GM12878 (cell line): Measurements from ENCODE around the gene SLX4IP. TPM values are rescaled to one million over a fixed set of nuclear protein-coding genes. Genes with fewer than 3 reads are reported as not detected.

Experiments used
- ASH2L ChIP-seq: fragments of 300-600, 200-600 bp; sonication (generic); IDR thresholded peaks from 2 replicates; pipeline ENCODE4 v1.6.1; 2017; ENCODE audit warnings: low read depth, mild to moderate bottlenecking, borderline replicate concordance
- BCL11A ChIP-seq: IDR thresholded peaks from 2 replicates; pipeline ENCODE4 v1.6.1; 2011; ENCODE audit warnings: low read depth, low read length
- CHD4 ChIP-seq: fragments of 200-600 bp; sonication (generic); IDR thresholded peaks from 2 replicates; pipeline ENCODE4 v1.6.1; 2016; ENCODE audit warnings: mild to moderate bottlenecking
- MEF2B ChIP-seq: fragments of 450-650 bp; IDR thresholded peaks from 2 replicates; pipeline ENCODE4 v1.6.1; 2018; ENCODE audit warnings: mild to moderate bottlenecking, moderate library complexity; ENCODE audit not compliant: partially characterized antibody, poor library complexity, severe bottlenecking
- NR2C2 ChIP-seq: IDR thresholded peaks from 2 replicates; pipeline ENCODE4 v1.6.1; 2011; ENCODE audit warnings: borderline replicate concordance, low read depth; ENCODE audit not compliant: control insufficient read depth, insufficient read length
- POLR2AphosphoS2 ChIP-seq: IDR thresholded peaks from 2 replicates; pipeline ENCODE4 v1.6.1; 2011; ENCODE audit warnings: low read depth, mild to moderate bottlenecking, low read length, improper control_type of control experiment, moderate library complexity
- RELB ChIP-seq: fragments of 450-650 bp; IDR thresholded peaks from 2 replicates; pipeline ENCODE4 v1.6.1; 2017; ENCODE audit warnings: low read depth, mild to moderate bottlenecking, moderate library complexity
- SREBF1 ChIP-seq: IDR thresholded peaks from 2 replicates; pipeline ENCODE4 v1.6.1; 2012; ENCODE audit warnings: mild to moderate bottlenecking, low read length
- SREBF2 ChIP-seq: IDR thresholded peaks from 2 replicates; pipeline ENCODE4 v1.6.1; 2012; ENCODE audit warnings: mild to moderate bottlenecking, low read length
- STAT1 ChIP-seq: fragments of 450-650 bp; conservative IDR thresholded peaks from 2 replicates; pipeline ENCODE4 v1.6.1; 2014; ENCODE audit warnings: antibody characterized with exemption, mild to moderate bottlenecking
- WRNIP1 ChIP-seq: IDR thresholded peaks from 2 replicates; pipeline ENCODE4 v1.6.1; 2011; ENCODE audit warnings: low read depth, low read length, improper control_type of control experiment, borderline replicate concordance
- ZBTB11 ChIP-seq: fragments of 450-650 bp; formaldehyde crosslinking; IDR thresholded peaks from 2 replicates; pipeline ENCODE4 v1.5.0; 2022; ENCODE audit warnings: mild to moderate bottlenecking, missing genetic modification characterization
- ZNF207 ChIP-seq: fragments of 450-650 bp; IDR thresholded peaks from 2 replicates; pipeline ENCODE4 v1.6.1; 2014; ENCODE audit warnings: antibody characterized with exemption, mild to moderate bottlenecking, borderline replicate concordance
- polyA plus RNA-seq, 11 experiments: library from polyadenylated mRNA; depleted of rRNA in 4 of 11; unstranded in 6 of 11; stranded (reverse) in 5 of 11; fragments of >200 nt; fragmentation: Nextera tagmentation in 4 of 11; fragmentation: Illumina TruSeq in 1 of 11; extraction: Ambion mirVana in 4 of 11; extraction: Trizol in 1 of 11; gene quantifications; 1 replicate in 1 of 11; 2 replicates in 10 of 11; pipeline versions ENCODE4 v1.2.1 to v1.2.3, GENCODE V29; 2011 to 2016; ENCODE audit warnings: inconsistent platforms in 2 of 11, missing spikeins in 2 of 11, low read depth in 1 of 11
- total RNA-seq, 4 experiments: library from RNA; depleted of rRNA in 3 of 4; stranded (reverse); fragments of >200 nt in 3 of 4; fragmentation: Illumina TruSeq in 1 of 4; extraction: Trizol in 1 of 4; gene quantifications; 2 replicates each; pipeline versions ENCODE4 v1.2.1 to v1.2.3, GENCODE V29; 2013 to 2021
- TF ChIP-seq, protein P1 (sequence below): fragments of 450-650 bp; conservative IDR thresholded peaks from 2 replicates; pipeline ENCODE4 v1.6.1; 2017; ENCODE audit warnings: mild to moderate bottlenecking, moderate library complexity
- TF ChIP-seq, protein P2 (sequence below): fragments of 450-650 bp; IDR thresholded peaks from 2 replicates; pipeline ENCODE4 v1.6.1; 2017; ENCODE audit warnings: mild to moderate bottlenecking, moderate library complexity
- TF ChIP-seq, protein P3 (sequence below): fragments of 450-650 bp; IDR thresholded peaks from 2 replicates; pipeline ENCODE4 v1.6.1; 2014; ENCODE audit warnings: mild to moderate bottlenecking

The SLX4IP gene
- total and polyA plus RNA-seq, 10 of the 15 experiments (the other 5 are each of a cell fraction or from before 2014, with no cell fraction given), result 2.2 to 11.0 (median 6.3) TPM

GRCh38 chr20:10551732-10552724 lies 116.9 kb downstream of the SLX4IP start (continued):
- TF ChIP-seq, protein P1, sequence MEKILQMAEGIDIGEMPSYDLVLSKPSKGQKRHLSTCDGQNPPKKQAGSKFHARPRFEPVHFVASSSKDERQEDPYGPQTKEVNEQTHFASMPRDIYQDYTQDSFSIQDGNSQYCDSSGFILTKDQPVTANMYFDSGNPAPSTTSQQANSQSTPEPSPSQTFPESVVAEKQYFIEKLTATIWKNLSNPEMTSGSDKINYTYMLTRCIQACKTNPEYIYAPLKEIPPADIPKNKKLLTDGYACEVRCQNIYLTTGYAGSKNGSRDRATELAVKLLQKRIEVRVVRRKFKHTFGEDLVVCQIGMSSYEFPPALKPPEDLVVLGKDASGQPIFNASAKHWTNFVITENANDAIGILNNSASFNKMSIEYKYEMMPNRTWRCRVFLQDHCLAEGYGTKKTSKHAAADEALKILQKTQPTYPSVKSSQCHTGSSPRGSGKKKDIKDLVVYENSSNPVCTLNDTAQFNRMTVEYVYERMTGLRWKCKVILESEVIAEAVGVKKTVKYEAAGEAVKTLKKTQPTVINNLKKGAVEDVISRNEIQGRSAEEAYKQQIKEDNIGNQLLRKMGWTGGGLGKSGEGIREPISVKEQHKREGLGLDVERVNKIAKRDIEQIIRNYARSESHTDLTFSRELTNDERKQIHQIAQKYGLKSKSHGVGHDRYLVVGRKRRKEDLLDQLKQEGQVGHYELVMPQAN, result no peak
- no peak for TF ChIP-seq SREBF2
- TF ChIP-seq BCL11A, result no peak
- TF ChIP-seq ZBTB11 (CRISPR knock-in tag), result no peak
- no peak for TF ChIP-seq ASH2L
- no peak for TF ChIP-seq STAT1
- peak; percentile 84 for TF ChIP-seq RELB
- TF ChIP-seq POLR2AphosphoS2, result no peak
- TF ChIP-seq, protein P2, sequence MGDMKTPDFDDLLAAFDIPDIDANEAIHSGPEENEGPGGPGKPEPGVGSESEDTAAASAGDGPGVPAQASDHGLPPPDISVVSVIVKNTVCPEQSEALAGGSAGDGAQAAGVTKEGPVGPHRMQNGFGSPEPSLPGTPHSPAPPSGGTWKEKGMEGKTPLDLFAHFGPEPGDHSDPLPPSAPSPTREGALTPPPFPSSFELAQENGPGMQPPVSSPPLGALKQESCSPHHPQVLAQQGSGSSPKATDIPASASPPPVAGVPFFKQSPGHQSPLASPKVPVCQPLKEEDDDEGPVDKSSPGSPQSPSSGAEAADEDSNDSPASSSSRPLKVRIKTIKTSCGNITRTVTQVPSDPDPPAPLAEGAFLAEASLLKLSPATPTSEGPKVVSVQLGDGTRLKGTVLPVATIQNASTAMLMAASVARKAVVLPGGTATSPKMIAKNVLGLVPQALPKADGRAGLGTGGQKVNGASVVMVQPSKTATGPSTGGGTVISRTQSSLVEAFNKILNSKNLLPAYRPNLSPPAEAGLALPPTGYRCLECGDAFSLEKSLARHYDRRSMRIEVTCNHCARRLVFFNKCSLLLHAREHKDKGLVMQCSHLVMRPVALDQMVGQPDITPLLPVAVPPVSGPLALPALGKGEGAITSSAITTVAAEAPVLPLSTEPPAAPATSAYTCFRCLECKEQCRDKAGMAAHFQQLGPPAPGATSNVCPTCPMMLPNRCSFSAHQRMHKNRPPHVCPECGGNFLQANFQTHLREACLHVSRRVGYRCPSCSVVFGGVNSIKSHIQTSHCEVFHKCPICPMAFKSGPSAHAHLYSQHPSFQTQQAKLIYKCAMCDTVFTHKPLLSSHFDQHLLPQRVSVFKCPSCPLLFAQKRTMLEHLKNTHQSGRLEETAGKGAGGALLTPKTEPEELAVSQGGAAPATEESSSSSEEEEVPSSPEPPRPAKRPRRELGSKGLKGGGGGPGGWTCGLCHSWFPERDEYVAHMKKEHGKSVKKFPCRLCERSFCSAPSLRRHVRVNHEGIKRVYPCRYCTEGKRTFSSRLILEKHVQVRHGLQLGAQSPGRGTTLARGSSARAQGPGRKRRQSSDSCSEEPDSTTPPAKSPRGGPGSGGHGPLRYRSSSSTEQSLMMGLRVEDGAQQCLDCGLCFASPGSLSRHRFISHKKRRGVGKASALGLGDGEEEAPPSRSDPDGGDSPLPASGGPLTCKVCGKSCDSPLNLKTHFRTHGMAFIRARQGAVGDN, result no peak
- TF ChIP-seq ZNF207, result no peak
- TF ChIP-seq SREBF1, result no peak
- no peak for TF ChIP-seq CHD4
- TF ChIP-seq WRNIP1, result no peak
- TF ChIP-seq, protein P3, sequence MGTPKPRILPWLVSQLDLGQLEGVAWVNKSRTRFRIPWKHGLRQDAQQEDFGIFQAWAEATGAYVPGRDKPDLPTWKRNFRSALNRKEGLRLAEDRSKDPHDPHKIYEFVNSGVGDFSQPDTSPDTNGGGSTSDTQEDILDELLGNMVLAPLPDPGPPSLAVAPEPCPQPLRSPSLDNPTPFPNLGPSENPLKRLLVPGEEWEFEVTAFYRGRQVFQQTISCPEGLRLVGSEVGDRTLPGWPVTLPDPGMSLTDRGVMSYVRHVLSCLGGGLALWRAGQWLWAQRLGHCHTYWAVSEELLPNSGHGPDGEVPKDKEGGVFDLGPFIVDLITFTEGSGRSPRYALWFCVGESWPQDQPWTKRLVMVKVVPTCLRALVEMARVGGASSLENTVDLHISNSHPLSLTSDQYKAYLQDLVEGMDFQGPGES, result no peak
- no peak for TF ChIP-seq NR2C2
- peak; percentile 8 for TF ChIP-seq MEF2B
